ENCODE measurements around the gene KLK10. TPM values are rescaled to one million over a fixed set of nuclear protein-coding genes. Genes with fewer than 3 reads are reported as not detected.

KLK10 gene
- total and polyA plus RNA-seq, 10 of the 15 experiments (the other 5 are each of a cell fraction or from before 2014, with no cell fraction given): not detected

DNA sequence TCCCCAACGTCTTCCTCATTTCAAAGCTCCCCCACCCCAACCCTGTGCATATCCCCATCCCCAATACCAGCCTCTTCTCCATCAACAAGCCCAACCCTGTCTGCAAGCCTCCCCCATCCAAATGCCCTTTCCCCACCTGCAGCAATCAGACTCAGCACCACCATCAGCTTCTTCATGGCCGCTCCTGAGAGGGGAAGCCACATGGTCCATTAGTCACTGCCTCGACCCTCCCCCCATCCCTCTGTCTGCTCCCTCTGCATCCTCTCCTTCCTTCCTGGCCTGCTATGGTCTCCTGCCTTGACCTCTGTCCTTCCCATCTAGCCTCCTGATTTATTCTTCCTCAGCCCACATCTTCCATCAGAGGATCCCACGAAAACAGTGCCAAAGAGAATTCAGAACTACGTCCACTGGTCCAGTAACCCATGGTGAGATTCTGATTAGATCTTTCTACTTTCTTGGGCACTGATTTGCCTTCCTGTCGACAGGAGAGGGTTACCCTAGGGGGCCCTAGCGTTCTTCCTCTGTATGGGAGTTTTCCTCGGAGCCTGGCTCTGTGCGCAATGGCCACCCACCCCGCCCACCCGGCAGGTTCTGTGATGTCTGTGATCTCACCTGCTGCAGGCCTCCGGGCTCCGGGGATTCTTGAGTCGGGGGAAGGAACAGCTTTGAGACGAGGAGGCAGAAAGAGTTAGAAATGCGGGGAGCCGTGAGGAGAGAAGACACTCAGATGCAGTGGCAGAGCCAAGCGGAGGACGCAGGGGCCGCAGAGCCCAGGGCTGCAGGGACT is 51.4 kb downstream of the KLK10 start:
- H3K27ac ChIP-seq (ENCODE audit: control insufficient read depth, insufficient read depth): no peak overlapping the region
- in situ Hi-C loops (cut with MboI): no loop called here
- H4K20me1 ChIP-seq (ENCODE audit: control insufficient read depth, insufficient read depth): no peaks in the 10 kb centered on the region
- ATAC-seq (no peak), DNase-seq (ENCODE audit: low read depth, low spot score) (no peak), FAIRE-seq (no peak)
- no peak overlapping the region for H3K9ac ChIP-seq (ENCODE audit: control insufficient read depth, insufficient read depth, low read length)
- no peak overlapping the region for H3K4me3 ChIP-seq
- H3K9me3 ChIP-seq (replicated peaks; ENCODE audit: control insufficient read depth, insufficient read depth, low read length): no peaks in the 10 kb centered on the region
- H3K79me2 ChIP-seq (ENCODE audit: control insufficient read depth, insufficient read depth, low read length): no peaks in the 10 kb centered on the region
- H3K4me2 ChIP-seq (ENCODE audit: control insufficient read depth, insufficient read depth): no peak overlapping the region
- BruUV-seq (replicated peaks): no TSS peak
- ChIA-PET POLR2A (no interaction called here), CTCF (no interaction called here), RAD21 (ENCODE audit: unreplicated experiment) (no interaction called here), SMC1A (ENCODE audit: uncharacterized antibody, unreplicated experiment) (interaction anchor here (0.8 kb wide), 1 partner anchor 394 kb away, joined by 3 read pairs; no protein-coding TSS in a partner anchor)
- H3K4me1 ChIP-seq (ENCODE audit: control insufficient read depth, insufficient read depth, low read length): no peaks in the 10 kb centered on the region
- TF ChIP-seq GABPA (IDR thresholded peaks at IDR 0.05; ENCODE audit: low read depth) (no peak), YY1 (IDR thresholded peaks at IDR 0.05; ENCODE audit: low read depth, low read length) (no peak), SRF (IDR thresholded peaks at IDR 0.05; ENCODE audit: low read depth in 2 of 2, low read length in 2 of 2) (no peak), CBFB (IDR thresholded peaks at IDR 0.05; ENCODE audit: low read depth) (no peak), ZNF24 (IDR thresholded peaks at IDR 0.05) (no peak), FOXK2 (IDR thresholded peaks at IDR 0.05) (no peak), PML (IDR thresholded peaks at IDR 0.05; ENCODE audit: low read length) (no peak), TAF1 (IDR thresholded peaks at IDR 0.05; ENCODE audit: borderline replicate concordance, low read depth, low read length) (no peak), ESRRA (IDR thresholded peaks at IDR 0.05; ENCODE audit: low read length) (no peak)
- TF ChIP-seq, protein P1, sequence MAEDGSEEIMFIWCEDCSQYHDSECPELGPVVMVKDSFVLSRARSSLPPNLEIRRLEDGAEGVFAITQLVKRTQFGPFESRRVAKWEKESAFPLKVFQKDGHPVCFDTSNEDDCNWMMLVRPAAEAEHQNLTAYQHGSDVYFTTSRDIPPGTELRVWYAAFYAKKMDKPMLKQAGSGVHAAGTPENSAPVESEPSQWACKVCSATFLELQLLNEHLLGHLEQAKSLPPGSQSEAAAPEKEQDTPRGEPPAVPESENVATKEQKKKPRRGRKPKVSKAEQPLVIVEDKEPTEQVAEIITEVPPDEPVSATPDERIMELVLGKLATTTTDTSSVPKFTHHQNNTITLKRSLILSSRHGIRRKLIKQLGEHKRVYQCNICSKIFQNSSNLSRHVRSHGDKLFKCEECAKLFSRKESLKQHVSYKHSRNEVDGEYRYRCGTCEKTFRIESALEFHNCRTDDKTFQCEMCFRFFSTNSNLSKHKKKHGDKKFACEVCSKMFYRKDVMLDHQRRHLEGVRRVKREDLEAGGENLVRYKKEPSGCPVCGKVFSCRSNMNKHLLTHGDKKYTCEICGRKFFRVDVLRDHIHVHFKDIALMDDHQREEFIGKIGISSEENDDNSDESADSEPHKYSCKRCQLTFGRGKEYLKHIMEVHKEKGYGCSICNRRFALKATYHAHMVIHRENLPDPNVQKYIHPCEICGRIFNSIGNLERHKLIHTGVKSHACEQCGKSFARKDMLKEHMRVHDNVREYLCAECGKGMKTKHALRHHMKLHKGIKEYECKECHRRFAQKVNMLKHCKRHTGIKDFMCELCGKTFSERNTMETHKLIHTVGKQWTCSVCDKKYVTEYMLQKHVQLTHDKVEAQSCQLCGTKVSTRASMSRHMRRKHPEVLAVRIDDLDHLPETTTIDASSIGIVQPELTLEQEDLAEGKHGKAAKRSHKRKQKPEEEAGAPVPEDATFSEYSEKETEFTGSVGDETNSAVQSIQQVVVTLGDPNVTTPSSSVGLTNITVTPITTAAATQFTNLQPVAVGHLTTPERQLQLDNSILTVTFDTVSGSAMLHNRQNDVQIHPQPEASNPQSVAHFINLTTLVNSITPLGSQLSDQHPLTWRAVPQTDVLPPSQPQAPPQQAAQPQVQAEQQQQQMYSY (CRISPR knock-in tag; IDR thresholded peaks at IDR 0.05): no peak
- peaks cover 2% of the 10 kb centered on the region in 2 experiments; a peak in 3 of 4 replicates for H3K27me3 ChIP-seq (replicated peaks in 1 of 2; ENCODE audit: control insufficient read depth in 2 of 2, insufficient read depth in 2 of 2, low read length in 1 of 2)
- 19% methylated on average over 16 of the region's 20 CpGs for WGBS (ENCODE audit: insufficient coverage, insufficient replicate concordance, low lambda C conversion rate, missing lambda C conversion rate)
- no peak overlapping the region for H2AFZ ChIP-seq (ENCODE audit: control insufficient read depth, low read depth, low read length)
- intact Hi-C loops (cut with micrococcal nuclease; ENCODE audit: unreplicated experiment): no loop called here
- H3K36me3 ChIP-seq (ENCODE audit: control insufficient read depth in 2 of 2, insufficient read depth in 2 of 2, low read length in 1 of 2): no peaks in the 10 kb centered on the region

Measured in GM12878 (cell line).